ENCODE measurements around the gene USP54.
A peak's percentile ranks its signal among the peaks of the same experiment; 100 is the strongest.

The USP54 gene

DNA sequence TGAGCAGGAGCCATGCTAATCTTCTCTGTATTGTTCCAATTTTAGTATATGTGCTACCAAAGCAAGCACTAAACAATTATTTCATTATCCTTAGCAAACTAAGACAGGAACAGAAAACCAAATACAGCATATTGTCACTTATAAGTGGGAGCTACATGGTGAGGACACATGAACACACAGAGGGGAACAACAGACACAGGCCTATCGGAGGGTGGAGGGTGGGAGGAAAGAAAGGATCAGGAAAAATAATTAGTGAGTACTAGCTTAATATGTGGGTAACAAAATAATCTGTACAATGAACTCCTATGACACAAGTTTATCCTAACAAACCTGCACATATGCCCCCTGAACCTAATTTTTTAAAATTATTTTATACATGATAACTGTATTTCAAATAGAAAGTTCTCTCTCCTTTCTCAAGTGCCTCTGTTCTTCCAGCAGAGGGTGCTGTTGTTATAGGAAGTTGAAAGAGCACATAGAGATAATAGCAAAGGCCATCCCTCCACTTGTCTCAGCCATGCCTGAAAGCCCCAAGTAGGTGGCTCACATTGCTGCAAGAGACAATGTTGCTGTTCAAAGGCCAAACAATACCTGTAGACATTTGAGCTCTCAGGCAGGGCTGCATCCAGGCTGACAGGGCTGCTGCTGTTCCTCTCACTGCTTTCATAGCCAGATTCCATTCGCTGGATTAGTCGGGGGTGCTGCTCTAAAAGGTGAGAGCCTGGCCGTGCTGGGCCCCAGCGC is 61.9 kb downstream of the USP54 start:
- DNase-seq (ENCODE audit: low spot score): peak; percentile 65

DNA sequence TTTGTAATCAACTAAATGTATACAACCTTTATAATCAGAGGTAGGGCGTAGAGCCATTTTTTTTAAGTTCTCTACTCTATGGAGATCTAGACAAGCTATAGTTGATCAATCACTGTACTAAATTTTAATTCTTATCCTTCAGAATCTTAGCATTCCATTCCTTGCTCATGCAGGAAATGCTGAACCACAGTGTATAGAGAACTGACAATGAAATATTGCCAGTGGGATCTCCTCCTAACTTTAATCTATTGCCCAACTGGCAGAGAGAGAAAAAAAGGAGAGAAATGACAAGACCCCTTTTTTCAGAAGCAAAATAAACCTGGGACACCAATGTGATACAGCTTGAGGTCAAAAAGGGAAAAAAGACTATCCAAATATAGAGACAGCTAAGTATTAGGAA is 68.9 kb downstream of the USP54 start:
- DNase-seq (ENCODE audit: low spot score): no peak

DNA sequence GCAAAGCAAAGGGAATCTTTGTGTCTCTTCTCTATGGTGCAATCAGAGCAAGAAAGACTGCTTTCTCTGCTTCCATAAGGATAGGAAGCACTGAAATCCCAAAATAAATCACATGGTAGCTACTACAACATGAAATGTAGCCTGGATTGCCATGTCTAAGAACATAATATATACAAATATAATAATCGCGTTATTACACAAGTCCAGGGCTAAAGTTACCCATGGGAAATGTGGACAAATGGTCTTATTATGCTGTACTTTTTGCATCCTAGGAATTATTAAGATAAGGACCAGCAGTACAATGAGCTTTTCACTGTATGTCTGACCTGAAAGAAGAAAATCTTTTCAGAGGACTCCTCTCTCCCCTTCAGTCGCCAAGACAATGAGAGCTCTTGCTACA is 71.8 kb downstream of the USP54 start:
- DNase-seq (ENCODE audit: low spot score): no peak

DNA sequence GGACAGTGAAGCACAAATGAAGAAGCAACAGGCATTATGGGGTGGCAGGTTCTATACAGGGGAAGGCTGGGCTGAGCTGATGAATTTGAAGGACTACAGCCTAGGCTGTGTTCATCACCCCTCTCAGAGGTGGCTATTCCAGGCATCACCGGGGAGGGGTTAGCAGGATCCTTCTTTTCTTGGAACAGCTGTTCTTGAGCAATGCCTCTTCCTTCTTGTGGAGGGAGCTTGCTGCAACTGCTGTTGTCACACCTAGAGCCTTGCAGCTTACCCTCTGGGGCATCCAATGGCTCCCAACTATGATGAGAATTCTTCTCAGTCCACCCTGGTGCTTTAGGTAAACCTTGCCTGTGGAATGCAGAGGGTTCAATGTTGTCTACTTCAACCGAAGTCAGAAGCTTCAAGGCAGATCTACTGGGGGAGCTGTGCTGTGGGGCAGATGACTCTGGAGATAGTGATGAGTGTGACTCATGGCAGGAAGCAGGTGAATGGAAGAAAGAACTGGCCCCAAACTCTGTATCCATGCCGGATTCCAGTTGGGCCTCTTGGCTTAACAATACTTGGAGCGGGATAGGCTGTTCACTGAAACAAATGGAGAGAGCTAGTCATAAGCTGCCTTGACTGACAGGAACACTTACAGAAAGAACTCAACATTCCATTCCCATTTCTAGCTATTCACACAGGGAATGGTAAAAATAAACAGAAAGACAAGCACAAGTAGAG is 73.8 kb downstream of the USP54 start:
- DNase-seq (ENCODE audit: low spot score): no peak

DNA sequence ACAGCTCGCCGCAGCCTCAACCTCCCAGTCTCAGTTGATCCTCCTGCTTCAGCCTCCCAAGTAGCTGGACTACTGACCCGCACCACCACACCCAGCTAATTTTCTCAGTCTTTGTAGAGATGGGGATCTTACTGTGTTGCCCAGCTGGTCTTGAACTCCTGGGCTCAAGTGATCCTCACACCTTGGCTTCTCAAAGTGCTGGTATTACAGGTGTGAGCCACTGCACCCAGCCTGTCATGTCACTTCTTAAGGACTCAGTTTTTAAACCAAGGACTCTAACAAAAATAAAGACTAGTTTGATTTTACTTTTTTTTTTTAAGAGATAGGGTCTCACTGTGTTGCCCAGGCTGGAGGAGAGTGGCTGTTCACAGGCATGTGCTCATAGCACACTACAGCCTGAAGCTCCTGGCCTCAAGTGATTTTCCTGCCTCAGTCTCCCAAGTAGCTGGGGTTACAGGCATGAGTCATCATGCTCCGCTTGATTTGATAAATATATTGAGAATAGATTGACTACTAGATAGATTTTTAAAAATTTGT is 78.9 kb downstream of the USP54 start:
- no peak for DNase-seq (ENCODE audit: low spot score)

DNA sequence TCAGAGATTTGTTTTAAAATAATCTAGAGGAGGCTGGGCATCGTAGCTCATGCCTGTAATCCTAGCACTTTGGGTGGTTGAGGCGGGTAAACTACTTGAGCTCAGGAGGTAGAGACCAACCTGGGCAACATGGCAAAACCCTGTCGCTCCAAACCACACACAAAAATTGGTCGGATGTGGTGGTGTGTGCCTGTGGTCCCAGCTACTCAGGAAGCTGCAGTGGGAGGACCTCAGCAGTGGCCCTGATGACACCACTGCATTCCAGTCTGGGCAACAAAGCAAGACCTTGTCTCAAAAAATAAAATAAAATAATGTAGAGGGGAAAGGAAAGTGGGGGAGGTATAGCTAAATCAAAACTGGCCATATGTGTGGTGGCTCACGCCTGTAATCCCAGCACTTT is 81.4 kb downstream of the USP54 start:
- DNase-seq (ENCODE audit: low spot score): no peak

DNA sequence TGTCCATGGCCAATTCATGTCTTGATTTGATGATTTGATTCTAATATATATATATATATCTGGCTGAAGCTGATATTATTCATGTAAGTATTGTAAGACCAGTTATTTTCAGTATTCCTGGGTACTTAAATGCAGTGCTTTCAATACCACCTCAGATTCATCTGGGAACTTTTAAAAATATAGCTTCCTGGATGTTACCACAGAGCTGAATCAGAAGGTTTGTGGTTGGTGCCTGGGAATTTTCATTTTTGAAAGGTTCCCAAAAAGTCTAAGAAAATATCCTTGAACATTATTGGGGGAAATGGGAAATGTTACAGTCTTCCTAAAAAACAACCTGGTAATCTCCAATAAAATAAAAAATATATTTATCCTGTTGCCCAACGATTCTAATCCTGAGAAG is 84.7 kb downstream of the USP54 start:
- DNase-seq (ENCODE audit: low spot score): no peak

DNA sequence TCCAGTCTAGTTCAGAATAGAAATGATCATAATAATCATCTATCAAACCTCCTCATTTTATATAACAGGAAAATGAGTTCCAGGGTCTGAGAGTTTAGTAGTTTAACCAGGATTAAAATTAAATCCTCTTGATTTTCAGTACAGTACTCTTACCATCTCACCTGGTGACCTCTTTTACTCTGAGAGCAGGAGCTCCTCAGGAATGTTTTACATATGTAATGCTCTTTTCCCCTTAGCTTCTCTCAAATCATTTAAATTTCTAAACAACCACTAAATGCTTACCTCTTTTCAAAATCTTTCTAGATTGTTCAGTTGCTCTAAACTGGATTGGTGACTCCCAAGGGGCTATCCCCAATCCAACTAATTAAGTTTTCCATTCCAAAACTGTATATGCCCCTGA is 85.1 kb downstream of the USP54 start:
- no peak for DNase-seq (ENCODE audit: low spot score)

DNA sequence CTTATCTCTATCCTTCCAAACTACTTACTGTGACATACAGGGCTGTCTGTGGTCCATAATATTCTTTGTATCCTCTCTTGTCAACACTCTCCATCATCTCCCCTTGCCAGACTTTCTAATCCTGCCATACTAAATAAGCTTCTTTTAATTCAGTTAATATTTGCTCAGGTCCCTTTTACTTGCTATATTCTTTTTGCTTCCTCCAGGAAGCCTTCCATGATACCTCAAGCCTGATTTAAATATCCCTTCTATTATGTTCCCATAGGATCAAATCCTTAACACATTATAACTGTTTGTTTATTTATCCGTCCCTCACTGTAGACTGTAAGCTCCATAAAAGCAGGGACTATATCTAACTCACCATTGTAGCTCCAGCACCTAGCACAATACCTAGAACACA is 88.1 kb downstream of the USP54 start:
- DNase-seq (ENCODE audit: low spot score): no peak

DNA sequence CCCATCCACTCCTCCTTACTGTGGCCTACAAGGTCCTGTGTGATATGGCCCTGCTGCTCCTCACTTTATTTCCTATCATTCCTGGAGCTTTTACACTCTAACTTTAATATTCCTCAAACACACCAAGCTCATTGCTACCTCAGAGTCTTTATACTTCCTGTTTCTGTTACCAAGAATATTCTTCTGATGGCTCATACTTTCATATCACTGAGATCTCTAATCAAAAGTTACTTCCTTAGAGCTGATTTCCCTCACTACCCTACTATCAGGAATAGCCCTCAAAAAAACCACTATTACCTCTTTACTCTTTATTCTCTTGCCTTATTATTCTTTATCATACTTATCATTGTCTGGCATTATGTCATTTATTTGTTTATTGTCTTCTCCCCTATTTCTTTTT is 89.5 kb downstream of the USP54 start:
- DNase-seq (ENCODE audit: low spot score): no peak

DNA sequence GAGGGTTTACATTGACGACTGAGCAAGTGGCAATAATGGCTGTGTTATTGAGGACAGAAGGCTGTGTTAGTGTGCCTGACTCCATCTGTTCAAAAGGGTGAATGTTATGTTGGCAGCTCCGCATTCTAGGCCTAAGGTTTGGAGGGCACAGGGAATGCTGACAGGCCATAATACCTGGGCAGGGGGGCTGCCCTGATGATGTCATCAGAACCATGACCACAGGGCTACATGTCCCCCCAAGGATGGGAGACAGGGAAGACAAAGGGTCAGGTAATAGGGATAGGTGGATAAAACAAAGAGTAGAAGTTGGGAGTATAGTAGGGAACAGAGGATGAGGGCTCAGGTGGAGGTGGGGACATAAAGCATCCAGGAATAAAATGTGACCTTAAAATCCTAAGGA is 93.5 kb downstream of the USP54 start:
- DNase-seq (ENCODE audit: low spot score): no peak

DNA sequence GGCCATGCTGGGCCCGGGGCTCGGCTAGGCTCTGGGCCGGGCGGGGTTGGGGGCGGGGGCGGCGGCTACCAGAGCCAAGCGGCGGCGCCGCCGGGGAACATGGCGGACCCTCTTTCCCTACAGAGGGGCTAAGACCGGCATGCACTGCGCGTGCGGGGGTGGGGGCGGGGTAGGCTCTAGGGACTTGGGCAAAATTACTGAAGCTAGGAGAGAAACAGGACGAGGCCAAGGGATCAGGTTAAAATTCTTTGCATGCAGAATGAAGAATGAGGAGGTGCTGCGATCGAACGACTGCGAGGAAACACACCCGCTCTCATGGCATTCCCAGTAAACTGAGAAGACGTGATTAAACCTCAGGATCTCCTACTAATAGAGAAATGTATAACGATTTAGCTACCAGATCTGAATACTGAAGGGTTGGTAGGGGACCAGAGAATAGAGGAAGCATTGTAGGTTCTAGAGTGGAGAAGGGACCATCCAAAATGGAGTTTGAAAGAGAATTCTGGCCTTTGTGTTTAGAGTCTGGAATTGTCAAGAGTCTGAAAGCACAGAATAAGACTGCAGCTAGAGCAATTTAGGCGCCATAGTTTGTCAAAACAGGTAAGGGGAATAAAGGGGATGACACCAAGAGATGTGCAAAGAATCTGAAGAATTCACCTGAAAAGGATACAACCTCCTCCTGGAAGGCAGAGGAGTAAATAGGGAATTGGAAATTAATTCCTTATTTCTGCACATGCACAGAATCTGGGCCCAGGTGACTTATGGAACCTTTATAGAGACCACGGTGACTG is 95.1 kb downstream of the USP54 start, which contains the start of gene PPP3CB:
TSS of gene PPP3CB (minus strand) at position 141 of the 791 bp plus-strand sequence. CDS start at position 6, 135 bp downstream.
- DNase-seq (ENCODE audit: low spot score): peak; percentile 88

DNA sequence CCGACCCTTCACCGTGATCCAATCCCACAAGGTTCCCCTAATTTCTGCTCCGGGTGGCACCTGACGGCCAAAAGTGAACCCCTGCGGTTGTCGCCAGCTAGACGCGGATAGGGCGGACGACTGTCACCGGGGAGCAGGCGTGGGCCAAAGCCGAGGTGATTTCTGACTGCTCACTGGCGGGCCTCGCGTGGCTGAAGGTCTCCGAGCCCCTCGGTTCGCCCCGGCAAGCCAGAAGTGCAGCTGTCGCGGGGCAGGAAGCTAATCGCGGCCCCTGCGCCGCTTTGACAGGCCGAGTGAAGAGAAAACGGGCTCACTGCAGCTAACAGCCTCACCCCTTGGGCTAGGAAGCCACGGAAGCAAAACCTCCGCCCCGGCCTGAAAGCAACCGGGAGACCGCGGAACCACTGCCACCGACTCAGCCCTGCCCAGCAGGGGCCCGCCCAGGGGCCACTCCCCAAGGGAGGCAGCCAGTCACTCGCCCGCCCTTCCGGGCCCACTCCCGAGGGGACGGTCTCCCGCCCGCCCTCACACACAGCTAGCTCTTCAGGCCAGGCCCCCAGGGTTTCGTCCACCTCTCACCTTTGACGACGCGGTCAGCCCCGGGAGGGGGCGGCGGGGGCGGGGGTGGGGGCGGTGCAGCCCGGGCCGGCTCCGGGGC is 95.8 kb downstream of the USP54 start:
- peak; percentile 82 for DNase-seq (ENCODE audit: low spot score)

DNA sequence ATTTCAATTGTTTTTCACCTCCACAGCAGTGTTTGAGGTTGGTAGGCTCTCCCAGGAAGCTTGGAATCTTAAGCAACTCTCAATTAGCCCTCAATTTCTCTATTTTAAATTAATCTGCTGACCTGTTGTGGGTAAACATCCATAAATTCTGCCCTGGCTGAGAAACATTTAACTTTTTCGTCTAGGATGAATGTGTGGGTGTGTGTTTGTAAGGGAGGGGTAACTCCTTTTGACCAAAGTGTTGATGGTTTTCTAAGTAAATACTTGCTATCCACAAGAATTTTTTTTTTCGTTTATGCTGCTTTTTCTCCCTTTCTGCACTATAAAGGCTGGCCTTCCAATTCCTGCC is 96.3 kb downstream of the USP54 start:
- DNase-seq (ENCODE audit: low spot score): no peak

DNA sequence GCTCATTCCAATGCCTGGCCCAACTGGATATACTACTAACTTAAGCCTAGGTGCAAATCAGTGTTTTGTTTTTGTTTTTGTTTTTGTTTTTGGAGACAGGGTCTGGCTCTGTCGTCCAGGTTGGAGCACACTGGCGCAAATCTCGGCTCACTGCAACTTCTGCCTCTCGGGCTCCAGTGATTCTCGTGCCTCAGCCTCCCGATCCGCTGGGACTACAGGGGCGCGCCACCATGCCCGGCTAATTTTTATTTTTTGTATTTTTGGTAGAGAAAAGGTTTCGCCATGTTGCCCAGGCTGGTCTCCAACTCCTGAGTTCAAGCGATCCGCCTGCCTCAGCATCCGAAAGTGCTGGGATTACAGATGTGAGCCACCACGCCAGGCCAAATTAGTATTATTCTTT is 96.9 kb downstream of the USP54 start:
- no peak for DNase-seq (ENCODE audit: low spot score)

DNA sequence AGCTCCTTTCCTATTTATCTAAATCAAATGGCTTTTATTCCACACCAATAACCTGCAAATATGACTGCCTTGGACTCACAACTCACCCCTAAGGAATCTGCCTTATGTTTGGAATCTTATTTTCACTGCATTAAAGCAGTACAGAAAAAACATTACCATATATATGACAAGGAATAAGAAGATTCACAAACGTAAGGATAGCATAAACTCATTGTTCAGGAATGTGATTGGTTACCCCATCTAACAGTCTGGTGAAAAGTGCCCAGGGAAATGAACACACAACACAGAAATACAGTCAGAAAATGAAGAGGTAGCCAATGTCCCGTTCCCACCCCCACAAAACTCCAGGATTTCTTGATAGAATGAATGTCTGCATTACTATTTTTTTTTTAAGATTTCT is 97.4 kb downstream of the USP54 start:
- DNase-seq (ENCODE audit: low spot score): no peak

DNA sequence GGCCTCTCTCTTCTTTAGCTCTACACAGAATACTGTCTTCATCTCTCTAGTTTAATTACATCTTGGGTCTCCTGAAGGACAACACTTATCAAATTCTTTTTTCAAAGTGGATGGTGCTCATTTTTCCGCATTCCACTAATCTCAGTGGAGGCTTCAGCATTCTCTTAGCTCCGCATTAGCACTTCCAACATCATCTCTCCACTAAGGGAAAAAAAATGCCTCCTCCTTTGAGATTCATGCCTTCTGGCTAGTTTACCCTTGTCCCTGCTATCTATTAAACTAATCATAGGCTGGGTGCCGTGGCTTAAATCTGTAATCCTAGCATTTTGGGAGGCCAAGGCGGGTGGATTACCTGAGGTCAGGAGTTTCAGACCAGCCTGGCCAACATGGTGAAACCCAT is 104.5 kb downstream of the USP54 start:
- no peak for DNase-seq (ENCODE audit: low spot score)

DNA sequence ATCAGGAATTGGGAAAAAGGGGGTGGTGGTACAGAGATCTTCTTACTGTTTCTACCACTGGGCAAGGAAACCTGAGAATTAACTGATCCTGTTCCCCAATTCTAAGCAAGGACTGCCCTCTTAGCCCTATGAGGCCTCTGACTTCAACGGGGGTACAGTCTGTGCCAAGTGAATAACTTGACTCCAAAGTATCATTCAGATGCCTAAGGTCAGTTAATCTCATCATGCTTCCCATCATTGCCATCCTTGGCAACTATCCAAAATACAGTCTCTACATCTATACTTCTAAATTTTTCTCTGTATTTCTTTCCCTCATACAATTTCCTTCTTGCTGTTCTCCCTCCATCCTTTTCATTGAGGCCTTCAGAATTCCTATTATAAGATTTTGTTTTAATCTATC is 105.8 kb downstream of the USP54 start:
- no peak for DNase-seq (ENCODE audit: low spot score)

DNA sequence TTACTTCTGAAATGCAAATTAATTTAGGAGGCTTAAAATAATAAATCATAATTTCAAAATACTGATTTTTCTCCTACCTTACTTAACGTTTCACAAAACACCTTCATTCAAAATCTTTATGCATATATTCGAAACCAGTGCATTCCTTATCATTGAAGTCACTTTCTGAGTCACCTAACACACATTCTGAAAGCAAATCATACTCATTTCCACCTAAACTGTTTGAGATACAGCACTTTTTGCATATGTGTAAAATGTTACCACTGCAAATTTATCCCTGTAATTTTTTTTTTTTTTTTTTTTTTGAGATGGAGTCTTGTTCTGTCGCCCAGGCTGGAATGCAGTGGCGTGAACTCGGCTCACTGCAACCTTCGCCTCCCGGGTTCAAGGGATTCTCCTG is 111.0 kb downstream of the USP54 start:
- no peak for DNase-seq (ENCODE audit: low spot score)

DNA sequence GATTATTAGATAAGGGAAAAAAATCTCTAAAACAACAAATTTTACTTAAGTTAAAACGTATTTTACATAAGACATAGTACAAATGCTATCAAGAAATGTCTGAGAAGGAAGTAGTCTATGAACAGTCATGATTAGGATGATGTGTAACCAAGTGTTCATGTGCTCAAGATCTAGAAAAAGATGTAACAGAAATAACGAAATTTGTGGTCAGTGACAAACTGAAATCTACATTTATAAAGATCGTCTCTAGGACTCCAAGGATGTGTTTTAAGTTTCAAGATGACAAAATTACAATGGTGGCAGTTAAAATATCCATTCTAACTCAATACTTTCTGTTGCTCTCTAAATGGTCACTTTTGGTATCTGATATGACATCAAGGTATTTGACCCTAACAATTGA is 112.5 kb downstream of the USP54 start:
- DNase-seq (ENCODE audit: low spot score): no peak

DNA sequence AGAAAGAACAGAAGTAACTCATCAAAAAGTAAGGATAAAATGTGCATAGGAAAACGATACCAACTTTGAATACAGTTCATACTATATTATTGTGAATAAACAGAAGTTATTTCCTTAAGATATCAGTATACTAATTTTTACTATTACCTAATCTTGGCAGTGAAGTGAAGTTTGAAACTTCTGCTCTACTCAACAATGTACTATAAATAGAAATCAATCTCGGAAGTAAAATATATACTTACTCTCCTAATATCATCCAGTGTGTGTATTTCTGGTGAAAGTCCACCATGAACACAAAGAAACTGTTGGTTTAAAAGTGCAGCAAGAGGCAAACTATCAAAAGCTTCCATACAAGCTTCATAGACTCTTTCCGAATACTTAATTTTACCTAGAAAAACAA is 119.9 kb downstream of the USP54 start:
- DNase-seq (ENCODE audit: low spot score): no peak

DNA sequence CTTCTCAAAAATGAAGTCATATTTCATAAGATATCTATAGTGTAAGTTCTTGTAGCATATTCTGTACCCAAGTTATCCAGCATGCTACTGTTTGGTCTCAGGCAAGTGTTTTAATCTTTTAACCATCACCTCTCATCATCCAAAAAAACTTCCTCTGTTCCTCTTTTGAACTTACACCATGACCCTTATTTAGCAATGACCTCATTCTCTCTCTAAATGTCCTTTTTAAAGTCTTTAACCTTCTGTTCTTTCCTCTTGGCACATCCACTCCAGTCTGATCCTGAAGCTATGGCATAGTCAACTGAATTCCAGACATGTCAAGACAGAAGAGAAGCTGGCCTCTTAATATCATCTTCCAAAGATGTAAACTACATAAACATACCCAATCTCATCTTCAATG is 121.6 kb downstream of the USP54 start:
- DNase-seq (ENCODE audit: low spot score): no peak

Measured in D341Med (cell line).